D721Med (cell line): ENCODE results near the gene GNG4.
A peak's percentile ranks its signal among the peaks of the same experiment; 100 is the strongest.

Source experiments
- DNase-seq: peaks from one replicate; pipeline ENCODE4 v3.0.0; 2011; ENCODE audit warnings: low spot score; ENCODE audit not compliant: insufficient read length
- FAIRE-seq: peaks from 2 replicates; lab custom pipeline; 2011; peaks lifted over from hg19 to GRCh38; lab: Jason Lieb, UNC
- TF ChIP-seq, protein P1 (sequence below): IDR thresholded peaks from 2 replicates; pipeline ENCODE4 v1.5.1; 2012; ENCODE audit warnings: mild to moderate bottlenecking, control low read depth; ENCODE audit not compliant: insufficient read depth; ENCODE audit errors: missing control alignments

GNG4 gene

DNA sequence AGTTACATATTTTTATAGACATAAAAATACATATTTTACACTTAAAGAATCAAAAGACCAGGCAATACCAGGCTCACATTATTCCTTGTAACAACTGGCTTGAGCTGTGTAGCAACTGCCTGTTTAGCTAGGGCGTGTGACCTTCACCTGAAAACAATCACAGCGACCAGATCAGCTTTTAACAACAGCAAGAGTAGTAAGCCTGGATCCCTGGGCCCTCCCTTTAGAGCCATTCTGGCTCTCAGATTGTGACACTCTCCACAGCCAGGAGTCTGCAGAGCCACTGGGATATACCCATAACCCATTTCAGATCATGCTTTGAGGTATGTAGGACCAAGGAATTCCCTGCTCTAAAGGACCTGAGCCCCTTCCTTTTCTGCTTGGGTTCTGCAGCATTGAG lies 29.4 kb upstream of the GNG4 start:
- no peak for FAIRE-seq
- no peak for DNase-seq
- TF ChIP-seq, protein P1, sequence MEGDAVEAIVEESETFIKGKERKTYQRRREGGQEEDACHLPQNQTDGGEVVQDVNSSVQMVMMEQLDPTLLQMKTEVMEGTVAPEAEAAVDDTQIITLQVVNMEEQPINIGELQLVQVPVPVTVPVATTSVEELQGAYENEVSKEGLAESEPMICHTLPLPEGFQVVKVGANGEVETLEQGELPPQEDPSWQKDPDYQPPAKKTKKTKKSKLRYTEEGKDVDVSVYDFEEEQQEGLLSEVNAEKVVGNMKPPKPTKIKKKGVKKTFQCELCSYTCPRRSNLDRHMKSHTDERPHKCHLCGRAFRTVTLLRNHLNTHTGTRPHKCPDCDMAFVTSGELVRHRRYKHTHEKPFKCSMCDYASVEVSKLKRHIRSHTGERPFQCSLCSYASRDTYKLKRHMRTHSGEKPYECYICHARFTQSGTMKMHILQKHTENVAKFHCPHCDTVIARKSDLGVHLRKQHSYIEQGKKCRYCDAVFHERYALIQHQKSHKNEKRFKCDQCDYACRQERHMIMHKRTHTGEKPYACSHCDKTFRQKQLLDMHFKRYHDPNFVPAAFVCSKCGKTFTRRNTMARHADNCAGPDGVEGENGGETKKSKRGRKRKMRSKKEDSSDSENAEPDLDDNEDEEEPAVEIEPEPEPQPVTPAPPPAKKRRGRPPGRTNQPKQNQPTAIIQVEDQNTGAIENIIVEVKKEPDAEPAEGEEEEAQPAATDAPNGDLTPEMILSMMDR = no peak

- TF ChIP-seq, protein P1 = no peak
- FAIRE-seq = no peak
- no peak for DNase-seq
Observed at GRCh38 chr1:235675152-235675890, 25.7 kb upstream of the GNG4 start.

GRCh38 chr1:235673981-235674380 lies 24.4 kb upstream of the GNG4 start:
- FAIRE-seq = no peak
- DNase-seq = no peak
- TF ChIP-seq, protein P1 = no peak

GRCh38 chr1:235671992-235672391 lies 22.4 kb upstream of the GNG4 start:
- FAIRE-seq = no peak
- TF ChIP-seq, protein P1 = no peak
- no peak for DNase-seq

DNA sequence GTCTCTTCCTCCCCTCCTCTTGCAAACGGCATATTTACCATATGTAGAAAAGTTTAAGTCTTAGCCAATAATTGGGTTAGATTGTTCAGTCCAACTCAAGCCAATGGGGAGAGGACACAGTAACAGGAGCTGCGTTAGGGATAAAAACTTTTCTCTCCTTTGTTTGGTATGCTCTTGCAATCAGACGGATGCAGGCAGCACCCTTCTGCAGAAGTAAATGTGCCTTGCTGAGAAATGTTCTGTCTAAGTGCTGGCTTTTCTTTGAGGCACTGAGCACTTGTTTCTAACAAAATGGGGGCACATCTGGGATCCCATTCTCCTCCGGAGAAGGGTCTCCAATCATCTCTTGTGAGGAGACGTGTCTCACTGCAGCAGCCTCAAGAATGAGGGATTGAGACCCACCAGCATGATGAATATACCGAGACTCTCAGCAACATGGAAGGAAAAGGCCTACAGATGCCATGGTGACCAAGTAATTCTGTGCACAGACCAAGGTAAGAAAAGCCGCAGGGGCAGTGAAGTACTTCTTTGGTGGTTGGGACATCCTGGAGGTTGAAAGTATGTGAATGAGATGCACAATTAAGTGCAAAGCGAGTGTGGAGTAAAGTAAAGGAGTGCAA lies 20.7 kb upstream of the GNG4 start:
- DNase-seq (no peak), FAIRE-seq (no peak)
- TF ChIP-seq, protein P1 = no peak

DNA sequence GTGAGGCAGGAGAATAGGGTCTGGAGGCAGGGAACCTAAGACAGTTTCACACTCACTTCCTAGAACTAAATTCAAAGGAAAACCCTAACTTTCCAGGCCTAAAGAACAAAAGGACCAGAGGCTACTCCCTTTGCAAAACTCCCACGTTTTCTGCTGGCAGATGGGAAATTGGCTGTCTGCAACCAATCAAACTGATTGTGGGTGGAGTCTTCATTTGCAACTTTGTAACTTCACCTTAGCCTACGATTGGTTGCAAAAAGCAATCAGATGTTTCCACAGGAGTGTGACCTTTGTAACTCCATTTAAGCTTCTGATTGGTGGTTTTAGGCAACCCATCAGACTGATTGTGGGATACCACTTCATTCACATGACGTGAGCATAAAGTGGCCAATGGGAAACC lies 19.7 kb upstream of the GNG4 start:
- FAIRE-seq (no peak), DNase-seq (no peak)
- TF ChIP-seq, protein P1 = no peak

DNA sequence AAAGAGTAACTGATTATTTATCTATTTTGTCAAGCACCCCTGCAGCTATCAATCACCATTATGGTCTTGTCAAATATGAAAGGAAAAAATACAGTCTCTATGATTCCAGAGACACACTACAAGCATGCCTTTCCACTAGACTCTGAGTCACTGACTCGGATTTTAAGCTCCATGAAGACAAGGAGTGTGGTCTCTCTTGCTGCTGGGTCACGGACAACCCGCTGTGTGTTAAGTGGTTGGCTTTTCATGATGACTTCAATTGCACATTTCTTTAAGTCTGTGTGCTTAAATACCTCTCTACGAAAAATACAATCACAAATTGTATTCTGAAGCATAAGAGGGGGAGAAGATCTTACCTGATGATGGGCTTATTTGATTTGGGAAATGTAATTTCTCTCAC lies 14.0 kb upstream of the GNG4 start:
- TF ChIP-seq, protein P1 = no peak
- no peak for DNase-seq
- peak; percentile 41 for FAIRE-seq
